Sigmoid colon (tissue), 4 donors: ENCODE results near the gene MAGI2.

Experiments
- CTCF ChIP-seq, 4 experiments: fragments of 450-650 bp in 3 of 4; fragments of 200-600 bp in 1 of 4; IDR thresholded peaks; one replicate each; pipeline ENCODE4 v1.5.1; 2016 to 2019; ENCODE audit warnings: antibody characterized with exemption in 4 of 4, mild to moderate bottlenecking in 3 of 4, moderate library complexity in 2 of 4
- POLR2A ChIP-seq, 2 donors: fragments of 450-650 bp; IDR thresholded peaks; one replicate each; pipeline ENCODE4 v1.6.1; 2016; ENCODE audit warnings: antibody characterized with exemption in 2 of 2, mild to moderate bottlenecking in 2 of 2, moderate library complexity in 2 of 2
- POLR2AphosphoS5 ChIP-seq, 4 donors: sonication (generic); formaldehyde crosslinking; IDR thresholded peaks; one replicate each; pipeline ENCODE4 v1.6.1; 2017; ENCODE audit warnings: antibody characterized with exemption in 4 of 4

- no peak for TF ChIP-seq POLR2AphosphoS5 (IDR thresholded peaks at IDR 0.05)
- no peak for TF ChIP-seq CTCF (IDR thresholded peaks at IDR 0.05)
- no peak for TF ChIP-seq POLR2A (IDR thresholded peaks at IDR 0.05)
Observed at GRCh38 chr7:79497728-79498127, 44.3 kb upstream of the MAGI2 start.
